GM13976 (cell line): ENCODE data around the gene ANKRD42.

Experiments
- DNase-seq: peaks from one replicate; pipeline ENCODE4 v3.0.0; 2012; ENCODE audit warnings: low spot score
- in situ Hi-C: fragments of 300-500 bp; cut with MboI; formaldehyde crosslinking; loops from one replicate; pipeline ENCODE4 v1.12.0; 2022; ENCODE audit warnings: low sequenced_read_pairs, mixed read lengths, inconsistent platforms; ENCODE audit not compliant: unreplicated experiment
- TF ChIP-seq, protein P1 (sequence below): IDR thresholded peaks from 2 replicates; pipeline ENCODE4 v1.5.1; 2012; ENCODE audit warnings: borderline replicate concordance, mild to moderate bottlenecking; ENCODE audit not compliant: insufficient read depth; ENCODE audit errors: extremely low read depth, missing control alignments, control extremely low read depth

ANKRD42 gene

DNA sequence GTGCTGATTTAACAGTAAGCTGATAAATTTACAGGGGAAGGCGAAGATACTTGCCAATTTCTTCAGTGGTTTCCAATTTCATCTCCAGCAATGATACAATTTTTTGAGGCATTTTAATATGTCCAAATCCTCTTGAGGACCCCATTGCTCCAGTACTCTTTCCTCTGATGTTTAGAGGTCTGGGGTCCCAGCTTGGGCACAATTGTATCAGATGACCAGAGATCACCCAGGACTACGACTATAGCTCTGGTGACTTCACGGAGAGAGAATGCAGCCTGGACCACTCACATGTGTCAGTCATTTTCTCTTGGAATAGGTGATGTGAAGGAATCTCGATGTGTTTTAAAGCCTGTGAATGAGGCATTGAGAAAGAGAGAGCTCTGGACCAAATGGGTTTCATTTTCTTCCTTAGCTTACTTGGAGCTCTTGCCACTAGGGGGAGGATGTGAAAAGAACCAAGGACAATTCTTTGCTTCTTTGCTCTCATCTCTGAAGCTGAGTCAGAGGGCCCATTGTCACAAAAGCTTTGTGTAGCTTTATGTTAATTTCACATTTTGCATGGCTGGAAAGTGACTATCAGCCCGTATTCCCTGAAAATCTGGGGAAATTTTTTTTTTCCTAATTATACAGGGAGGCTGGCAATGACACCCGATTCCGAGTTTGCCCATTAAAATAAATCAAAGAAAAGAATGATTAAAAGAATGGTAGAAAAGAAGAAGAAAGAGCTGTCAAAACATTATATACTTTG is 99.4 kb downstream of the ANKRD42 start:
- in situ Hi-C loops, result loop anchor here (25.0 kb wide), 1 partner anchor 519 kb away; no protein-coding TSS in a partner anchor
- peak; percentile 39 for DNase-seq
- TF ChIP-seq, protein P1, sequence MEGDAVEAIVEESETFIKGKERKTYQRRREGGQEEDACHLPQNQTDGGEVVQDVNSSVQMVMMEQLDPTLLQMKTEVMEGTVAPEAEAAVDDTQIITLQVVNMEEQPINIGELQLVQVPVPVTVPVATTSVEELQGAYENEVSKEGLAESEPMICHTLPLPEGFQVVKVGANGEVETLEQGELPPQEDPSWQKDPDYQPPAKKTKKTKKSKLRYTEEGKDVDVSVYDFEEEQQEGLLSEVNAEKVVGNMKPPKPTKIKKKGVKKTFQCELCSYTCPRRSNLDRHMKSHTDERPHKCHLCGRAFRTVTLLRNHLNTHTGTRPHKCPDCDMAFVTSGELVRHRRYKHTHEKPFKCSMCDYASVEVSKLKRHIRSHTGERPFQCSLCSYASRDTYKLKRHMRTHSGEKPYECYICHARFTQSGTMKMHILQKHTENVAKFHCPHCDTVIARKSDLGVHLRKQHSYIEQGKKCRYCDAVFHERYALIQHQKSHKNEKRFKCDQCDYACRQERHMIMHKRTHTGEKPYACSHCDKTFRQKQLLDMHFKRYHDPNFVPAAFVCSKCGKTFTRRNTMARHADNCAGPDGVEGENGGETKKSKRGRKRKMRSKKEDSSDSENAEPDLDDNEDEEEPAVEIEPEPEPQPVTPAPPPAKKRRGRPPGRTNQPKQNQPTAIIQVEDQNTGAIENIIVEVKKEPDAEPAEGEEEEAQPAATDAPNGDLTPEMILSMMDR, result peak; percentile 49

DNA sequence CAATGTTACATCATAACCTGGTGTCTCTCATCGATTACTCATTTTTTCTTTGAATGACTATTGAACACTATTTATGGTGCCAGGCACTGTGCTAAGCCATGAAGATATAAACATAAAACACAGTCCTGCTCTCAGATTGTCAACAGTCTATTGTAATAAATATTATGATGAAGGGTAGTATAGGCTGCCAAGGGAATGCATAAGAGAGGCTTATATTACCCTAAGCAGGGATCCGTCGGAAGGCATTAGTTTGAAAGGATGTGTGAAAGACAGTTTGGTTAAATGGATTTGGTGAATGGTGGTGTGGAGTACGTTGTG is 99.9 kb downstream of the ANKRD42 start:
- no peak for DNase-seq
- in situ Hi-C loops, result loop anchor here (25.0 kb wide), 1 partner anchor 519 kb away; no protein-coding TSS in a partner anchor
- TF ChIP-seq, protein P1, result no peak

DNA sequence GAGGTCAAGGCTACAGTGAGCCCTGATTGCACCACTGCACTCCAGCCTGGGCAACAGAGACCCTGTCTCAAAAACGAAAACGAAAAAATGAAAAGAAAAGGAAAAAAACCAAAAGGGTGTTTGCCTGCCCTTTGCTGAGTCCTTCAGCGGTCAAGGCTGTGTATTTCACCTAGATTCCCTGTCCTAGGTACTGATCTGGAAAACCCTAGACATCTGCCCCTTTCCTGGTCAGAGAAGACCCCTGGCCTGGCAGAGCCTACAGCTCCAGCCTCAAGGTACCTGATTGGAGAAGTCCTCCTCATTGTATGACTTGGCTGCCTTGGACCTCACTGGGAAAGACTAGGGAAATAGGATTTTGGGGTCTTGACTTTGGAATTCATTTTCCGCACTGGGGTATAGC is 100.7 kb downstream of the ANKRD42 start:
- in situ Hi-C loops, result loop anchor here (25.0 kb wide), 1 partner anchor 518 kb away; no protein-coding TSS in a partner anchor
- DNase-seq, result no peak
- TF ChIP-seq, protein P1, result no peak
